Measurements from ENCODE around the gene KLF15.

KLF15 gene

DNA sequence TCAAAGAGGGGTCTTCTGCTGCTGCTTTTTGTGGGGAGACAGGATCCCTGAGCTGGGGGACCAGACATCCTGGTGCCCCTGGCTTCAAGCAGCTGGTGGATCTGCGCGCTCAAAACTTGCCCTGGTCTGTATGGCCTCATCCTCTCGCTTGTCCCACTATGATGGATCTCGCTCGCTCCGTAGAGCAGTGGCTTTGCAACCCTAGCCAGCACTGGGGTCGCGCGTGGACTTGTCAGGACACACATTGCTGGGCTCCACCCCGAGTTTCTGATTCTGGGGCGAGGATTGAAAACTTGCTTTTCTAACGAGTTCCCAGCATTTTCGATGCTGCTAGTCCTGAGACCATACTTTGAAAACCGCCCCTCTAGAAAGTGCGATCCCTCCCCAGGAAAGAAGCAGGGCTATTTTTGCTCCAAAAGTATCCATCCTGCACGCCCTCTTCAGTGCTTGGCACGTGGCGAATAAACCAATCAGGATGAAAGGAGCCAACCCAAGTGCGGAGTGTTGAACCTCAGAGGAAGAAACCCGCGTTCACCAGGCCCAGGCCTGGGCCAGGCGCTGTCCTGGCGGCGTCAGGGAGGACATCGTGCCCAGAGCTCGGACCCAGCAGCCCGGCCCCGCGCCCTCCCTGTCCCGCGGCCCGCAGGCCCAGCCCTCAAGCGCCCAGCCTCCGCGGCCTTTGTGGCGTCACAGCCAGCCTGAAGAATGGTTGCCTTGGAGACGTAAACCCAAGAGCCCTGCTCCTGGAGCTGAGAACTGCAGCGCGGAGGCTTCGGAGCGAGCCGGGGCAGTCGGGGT lies 37.2 kb upstream of the KLF15 start, which contains the start of gene CFAP100:
Gene CFAP100 (plus strand): TSS at position 731 of the 798 bp plus-strand sequence. CDS start 1,092 bp downstream, outside the sequence.
- H3K4me3 ChIP-seq (replicated peaks; ENCODE audit: low read depth, low read length) = no peak within 1 kb of the TSS
- TF ChIP-seq, protein P1, sequence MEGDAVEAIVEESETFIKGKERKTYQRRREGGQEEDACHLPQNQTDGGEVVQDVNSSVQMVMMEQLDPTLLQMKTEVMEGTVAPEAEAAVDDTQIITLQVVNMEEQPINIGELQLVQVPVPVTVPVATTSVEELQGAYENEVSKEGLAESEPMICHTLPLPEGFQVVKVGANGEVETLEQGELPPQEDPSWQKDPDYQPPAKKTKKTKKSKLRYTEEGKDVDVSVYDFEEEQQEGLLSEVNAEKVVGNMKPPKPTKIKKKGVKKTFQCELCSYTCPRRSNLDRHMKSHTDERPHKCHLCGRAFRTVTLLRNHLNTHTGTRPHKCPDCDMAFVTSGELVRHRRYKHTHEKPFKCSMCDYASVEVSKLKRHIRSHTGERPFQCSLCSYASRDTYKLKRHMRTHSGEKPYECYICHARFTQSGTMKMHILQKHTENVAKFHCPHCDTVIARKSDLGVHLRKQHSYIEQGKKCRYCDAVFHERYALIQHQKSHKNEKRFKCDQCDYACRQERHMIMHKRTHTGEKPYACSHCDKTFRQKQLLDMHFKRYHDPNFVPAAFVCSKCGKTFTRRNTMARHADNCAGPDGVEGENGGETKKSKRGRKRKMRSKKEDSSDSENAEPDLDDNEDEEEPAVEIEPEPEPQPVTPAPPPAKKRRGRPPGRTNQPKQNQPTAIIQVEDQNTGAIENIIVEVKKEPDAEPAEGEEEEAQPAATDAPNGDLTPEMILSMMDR (IDR thresholded peaks at IDR 0.05; ENCODE audit: low read depth, low read length, missing control alignments) = no peak
- DNase-seq (ENCODE audit: extremely low read depth, low read depth) = no peak

DNA sequence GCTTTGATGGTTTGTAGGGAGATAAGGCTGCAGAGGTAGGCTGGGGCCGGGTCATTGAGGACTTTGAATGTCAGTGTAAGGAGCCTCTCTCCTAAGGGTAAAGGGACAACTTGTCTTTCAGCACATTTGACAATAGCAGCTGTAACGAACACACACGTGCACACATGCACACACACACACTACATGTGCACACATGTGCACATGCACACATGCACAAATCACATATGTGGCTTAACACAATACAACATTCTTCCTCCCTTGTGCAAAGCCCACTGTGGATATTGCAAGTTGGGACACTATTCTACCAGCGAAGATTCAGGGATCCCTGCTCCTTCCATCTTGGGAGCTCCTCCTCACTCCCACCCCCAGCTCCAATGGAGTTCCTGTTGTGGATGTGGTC lies 36.4 kb upstream of the KLF15 start:
- no peak overlapping the region for H3K4me3 ChIP-seq (replicated peaks; ENCODE audit: low read depth, low read length)
- DNase-seq (ENCODE audit: extremely low read depth, low read depth) = no peak
- TF ChIP-seq, protein P1 (IDR thresholded peaks at IDR 0.05; ENCODE audit: low read depth, low read length, missing control alignments) = no peak

DNA sequence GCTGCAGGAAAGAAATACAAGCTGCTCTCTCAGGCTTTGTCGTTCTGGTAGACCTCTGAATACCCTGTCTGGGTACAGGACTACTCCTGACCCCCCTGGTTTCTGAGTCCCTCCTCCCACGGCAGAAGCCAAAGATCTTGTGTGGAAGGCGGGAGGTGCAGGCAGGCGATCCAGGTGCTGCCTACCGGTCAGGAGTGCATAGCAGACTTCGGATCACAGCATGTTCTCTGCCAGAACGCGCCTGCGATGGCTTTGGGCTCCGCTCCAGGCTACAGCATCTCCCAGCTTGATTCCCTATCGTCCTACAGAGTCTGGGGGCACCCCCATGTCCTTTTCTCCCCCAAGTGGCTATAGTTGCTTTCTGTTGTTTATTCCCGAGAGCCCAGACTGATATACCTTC lies 35.0 kb upstream of the KLF15 start:
- no peak overlapping the region for H3K4me3 ChIP-seq (replicated peaks; ENCODE audit: low read depth, low read length)
- no peak for DNase-seq (ENCODE audit: extremely low read depth, low read depth)
- TF ChIP-seq, protein P1 (IDR thresholded peaks at IDR 0.05; ENCODE audit: low read depth, low read length, missing control alignments) = no peak

DNA sequence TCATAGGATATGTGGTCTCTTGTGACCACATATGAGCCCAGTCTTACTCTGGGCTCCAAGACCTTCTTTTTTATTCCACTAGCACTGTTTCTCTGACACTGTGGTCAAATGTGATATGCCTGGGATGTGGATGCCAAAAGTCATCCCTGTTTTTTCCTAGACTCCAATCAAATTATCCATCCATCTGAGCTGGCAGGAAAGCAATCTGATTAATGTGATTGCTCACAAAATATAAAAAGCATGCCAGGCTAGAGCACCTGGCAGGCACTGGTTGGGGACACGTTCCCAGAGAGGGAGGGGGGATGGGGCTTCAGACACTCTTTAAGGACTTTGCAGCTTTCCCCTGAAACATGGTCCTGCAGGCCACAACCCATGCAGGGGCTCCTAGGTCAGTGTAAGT lies 34.4 kb upstream of the KLF15 start:
- TF ChIP-seq, protein P1 (IDR thresholded peaks at IDR 0.05; ENCODE audit: low read depth, low read length, missing control alignments) = no peak
- no peak overlapping the region for H3K4me3 ChIP-seq (replicated peaks; ENCODE audit: low read depth, low read length)
- DNase-seq (ENCODE audit: extremely low read depth, low read depth) = no peak

DNA sequence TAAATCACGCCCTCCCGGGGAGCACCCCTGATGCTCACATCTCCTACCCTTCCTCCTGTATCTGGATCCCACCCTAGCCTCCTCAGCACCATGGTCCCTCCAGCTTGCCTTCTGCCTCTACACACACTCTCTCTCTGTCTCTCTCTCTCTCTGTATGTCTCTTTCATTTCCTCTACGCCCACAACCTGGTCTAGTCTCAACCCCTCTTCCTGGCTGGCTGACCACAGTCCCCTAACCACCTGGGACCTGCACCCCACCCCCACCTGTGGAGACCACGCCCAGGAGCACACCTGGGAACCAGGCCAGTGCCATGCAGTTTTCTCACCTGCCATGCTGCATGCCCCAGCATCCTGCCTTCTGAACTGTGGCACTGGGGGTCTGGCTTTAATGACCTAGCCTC lies 33.5 kb upstream of the KLF15 start:
- no peak for DNase-seq (ENCODE audit: extremely low read depth, low read depth)
- TF ChIP-seq, protein P1 (IDR thresholded peaks at IDR 0.05; ENCODE audit: low read depth, low read length, missing control alignments) = no peak
- no peak overlapping the region for H3K4me3 ChIP-seq (replicated peaks; ENCODE audit: low read depth, low read length)

DNA sequence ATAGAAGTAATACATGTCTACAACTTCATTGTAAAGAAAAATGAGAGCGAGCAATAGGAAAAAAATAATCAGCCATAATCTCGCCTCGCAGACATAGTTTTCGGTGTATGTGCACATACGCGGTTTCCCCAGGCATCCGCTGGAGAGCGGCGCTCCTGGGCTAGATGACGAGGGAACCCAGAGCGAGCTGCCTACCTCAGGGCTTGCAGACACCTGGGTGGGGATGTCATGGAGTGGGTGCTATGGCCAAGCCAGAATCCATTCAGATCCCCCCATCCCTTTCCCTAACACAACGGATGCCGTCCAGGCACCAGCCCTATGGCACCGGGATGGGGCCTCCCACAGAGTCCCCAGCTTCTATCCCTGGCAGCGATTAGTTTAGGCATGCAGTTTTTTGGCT lies 33.0 kb upstream of the KLF15 start:
- DNase-seq (ENCODE audit: extremely low read depth, low read depth) = no peak
- TF ChIP-seq, protein P1 (IDR thresholded peaks at IDR 0.05; ENCODE audit: low read depth, low read length, missing control alignments) = no peak
- H3K4me3 ChIP-seq (replicated peaks; ENCODE audit: low read depth, low read length) = no peak overlapping the region
